ENCODE data around the gene NSRP1.

DNA sequence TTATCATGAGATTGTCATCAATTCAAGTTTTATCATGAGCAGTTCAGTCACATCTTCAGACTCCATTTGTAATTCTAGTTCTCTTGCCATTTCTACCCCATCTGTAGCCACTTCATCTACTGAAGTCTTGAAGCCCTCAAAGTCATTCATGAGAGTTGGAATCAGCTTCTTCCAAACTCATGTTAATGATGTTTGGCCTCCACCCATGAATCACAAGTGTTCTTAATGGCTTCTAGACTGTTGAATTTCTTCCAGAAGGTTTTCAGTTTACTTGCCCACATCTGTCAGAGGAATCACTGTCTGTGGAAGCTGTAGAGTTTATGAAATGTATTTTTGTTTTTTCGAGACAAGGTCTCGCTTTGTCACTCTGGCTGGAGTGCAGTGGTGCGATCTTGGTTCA lies 16.0 kb downstream of the NSRP1 start:
- no peak for TF ChIP-seq GABPA (IDR thresholded peaks at IDR 0.05; ENCODE audit: low read depth, low read length)
- no peak for TF ChIP-seq GABPA (CRISPR knock-in tag; IDR thresholded peaks at IDR 0.05; ENCODE audit: low read depth)
- TF ChIP-seq, protein P1, sequence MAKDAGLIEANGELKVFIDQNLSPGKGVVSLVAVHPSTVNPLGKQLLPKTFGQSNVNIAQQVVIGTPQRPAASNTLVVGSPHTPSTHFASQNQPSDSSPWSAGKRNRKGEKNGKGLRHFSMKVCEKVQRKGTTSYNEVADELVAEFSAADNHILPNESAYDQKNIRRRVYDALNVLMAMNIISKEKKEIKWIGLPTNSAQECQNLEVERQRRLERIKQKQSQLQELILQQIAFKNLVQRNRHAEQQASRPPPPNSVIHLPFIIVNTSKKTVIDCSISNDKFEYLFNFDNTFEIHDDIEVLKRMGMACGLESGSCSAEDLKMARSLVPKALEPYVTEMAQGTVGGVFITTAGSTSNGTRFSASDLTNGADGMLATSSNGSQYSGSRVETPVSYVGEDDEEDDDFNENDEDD (CRISPR knock-in tag; IDR thresholded peaks at IDR 0.05; ENCODE audit: borderline replicate concordance) = no peak
- no peak for TF ChIP-seq RAD51 (IDR thresholded peaks at IDR 0.05; ENCODE audit: borderline replicate concordance)
- no peak for TF ChIP-seq CAMTA2 (CRISPR knock-in tag; IDR thresholded peaks at IDR 0.05; ENCODE audit: borderline replicate concordance)
- TF ChIP-seq, protein P2, sequence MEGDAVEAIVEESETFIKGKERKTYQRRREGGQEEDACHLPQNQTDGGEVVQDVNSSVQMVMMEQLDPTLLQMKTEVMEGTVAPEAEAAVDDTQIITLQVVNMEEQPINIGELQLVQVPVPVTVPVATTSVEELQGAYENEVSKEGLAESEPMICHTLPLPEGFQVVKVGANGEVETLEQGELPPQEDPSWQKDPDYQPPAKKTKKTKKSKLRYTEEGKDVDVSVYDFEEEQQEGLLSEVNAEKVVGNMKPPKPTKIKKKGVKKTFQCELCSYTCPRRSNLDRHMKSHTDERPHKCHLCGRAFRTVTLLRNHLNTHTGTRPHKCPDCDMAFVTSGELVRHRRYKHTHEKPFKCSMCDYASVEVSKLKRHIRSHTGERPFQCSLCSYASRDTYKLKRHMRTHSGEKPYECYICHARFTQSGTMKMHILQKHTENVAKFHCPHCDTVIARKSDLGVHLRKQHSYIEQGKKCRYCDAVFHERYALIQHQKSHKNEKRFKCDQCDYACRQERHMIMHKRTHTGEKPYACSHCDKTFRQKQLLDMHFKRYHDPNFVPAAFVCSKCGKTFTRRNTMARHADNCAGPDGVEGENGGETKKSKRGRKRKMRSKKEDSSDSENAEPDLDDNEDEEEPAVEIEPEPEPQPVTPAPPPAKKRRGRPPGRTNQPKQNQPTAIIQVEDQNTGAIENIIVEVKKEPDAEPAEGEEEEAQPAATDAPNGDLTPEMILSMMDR (CRISPR knock-in tag; IDR thresholded peaks at IDR 0.05) = no peak
- no peak for TF ChIP-seq ZNF292 (CRISPR knock-in tag; IDR thresholded peaks at IDR 0.05; ENCODE audit: borderline replicate concordance, low read depth)
- TF ChIP-seq TAF15 (IDR thresholded peaks at IDR 0.05; ENCODE audit: low read depth, low read length, poor library complexity, severe bottlenecking) = no peak
- no peak for TF ChIP-seq ZNF260 (CRISPR knock-in tag; IDR thresholded peaks at IDR 0.05; ENCODE audit: borderline replicate concordance, low read depth)

All from HepG2 (cell line).